ENCODE measurements around the gene RAB9A.

- TF ChIP-seq CTCF (IDR thresholded peaks at IDR 0.05) (no peak), POLR2A (IDR thresholded peaks at IDR 0.05) (no peak)
These were observed 29.9 kb upstream of the RAB9A start for GRCh38 chrX:13659063-13659462.
